ENCODE results near the gene PPM1G.
"Not testable (repeated sequence)": the region's sequence is repeated elsewhere in the genome, so short reads cannot be mapped to it uniquely, and the experiment has no call there.

The PPM1G gene
- total RNA-seq, result 67.8 to 135 reads per million in 2 donors

GRCh38 chr2:27409321-27410073 lies at the start of gene PPM1G:
PPM1G (minus strand) TSS chr2:27409591; CDS start chr2:27409422, 169 bp downstream.
- peak; percentile 96 for DNase-seq

- no peak for DNase-seq
These were observed 44.6 kb upstream of the PPM1G start for GRCh38 chr2:27453968-27454367.

GRCh38 chr2:27451095-27451494 lies 41.7 kb upstream of the PPM1G start:
- DNase-seq, result no peak

GRCh38 chr2:27448381-27448780 lies 39.0 kb upstream of the PPM1G start:
- DNase-seq, result no peak

GRCh38 chr2:27446057-27446456 lies 36.7 kb upstream of the PPM1G start:
- no peak for DNase-seq

- no peak for DNase-seq
These were observed 36.2 kb upstream of the PPM1G start for GRCh38 chr2:27445615-27446014.

GRCh38 chr2:27445155-27445554 lies 35.8 kb upstream of the PPM1G start:
- DNase-seq, result no peak

- no peak for DNase-seq
These were observed 33.5 kb upstream of the PPM1G start for GRCh38 chr2:27442920-27443282.

- DNase-seq, result peak; percentile 41
These were observed 32.8 kb upstream of the PPM1G start, which contains the start of gene KRTCAP3 for GRCh38 chr2:27441958-27442919. KRTCAP3 (plus strand) TSS chr2:27442381; CDS start chr2:27442413, 32 bp downstream.

GRCh38 chr2:27441226-27441926 lies 32.0 kb upstream of the PPM1G start:
- DNase-seq, result no peak

- no peak for DNase-seq
These were observed 26.2 kb upstream of the PPM1G start for GRCh38 chr2:27435628-27436027.

GRCh38 chr2:27431395-27431794 lies 22.0 kb upstream of the PPM1G start:
- DNase-seq, result no peak

- DNase-seq, result peak; percentile 52
These were observed 19.7 kb upstream of the PPM1G start for GRCh38 chr2:27428978-27429541.

GRCh38 chr2:27428213-27428977 lies 19.0 kb upstream of the PPM1G start, which contains the start of gene NRBP1:
NRBP1 (plus strand) TSS chr2:27428631; CDS start chr2:27433274, 4,643 bp downstream.
- DNase-seq, result peak; percentile 86

- no peak for DNase-seq
These were observed 18.4 kb upstream of the PPM1G start for GRCh38 chr2:27427863-27428212.

- DNase-seq, result not testable (repeated sequence)
These were observed 15.6 kb upstream of the PPM1G start for GRCh38 chr2:27425039-27425438.

GRCh38 chr2:27422958-27423357 lies 13.6 kb upstream of the PPM1G start:
- no peak for DNase-seq

GRCh38 chr2:27421660-27422250 lies 12.4 kb upstream of the PPM1G start:
- DNase-seq, result no peak

- no peak for DNase-seq
These were observed 11.6 kb upstream of the PPM1G start for GRCh38 chr2:27420996-27421395.

- DNase-seq, result no peak
These were observed 6.8 kb upstream of the PPM1G start for GRCh38 chr2:27416151-27416550.

GRCh38 chr2:27412419-27413152 lies 3.2 kb upstream of the PPM1G start:
- DNase-seq, result no peak

Measured in T-helper 9 cell (primary cell).